SJSA1 (cell line): ENCODE measurements around the gene VPS13A. TPM values are rescaled to one million over a fixed set of nuclear protein-coding genes. Genes with fewer than 3 reads are reported as not detected.
A peak's percentile ranks its signal among the peaks of the same experiment; 100 is the strongest.

ENCODE experiments used
- DNase-seq, 2 experiments: peaks; one replicate each; pipeline ENCODE4 v3.0.0-alpha.2; 2015 to 2020; ENCODE audit warnings: low spot score in 2 of 2, low read depth in 1 of 2
- H3K27ac ChIP-seq: fragments of 250-450 bp; sonication (Bioruptor Pico); 2 replicates; pipeline ENCODE4 v1.5.1; 2020; ENCODE audit warnings: mild to moderate bottlenecking, moderate library complexity
- H3K27me3 ChIP-seq: fragments of 250-450 bp; sonication (Bioruptor Pico); replicated peaks from 2 replicates; pipeline ENCODE4 v1.5.1; 2020; ENCODE audit warnings: mild to moderate bottlenecking, moderate library complexity
- H3K36me3 ChIP-seq: fragments of 250-450 bp; sonication (Bioruptor Pico); 2 replicates; pipeline ENCODE4 v1.5.1; 2020; ENCODE audit warnings: mild to moderate bottlenecking
- H3K4me1 ChIP-seq: fragments of 250-450 bp; sonication (Bioruptor Pico); replicated peaks from 2 replicates; pipeline ENCODE4 v1.6.1; 2021; ENCODE audit warnings: mild to moderate bottlenecking
- H3K4me3 ChIP-seq: fragments of 250-450 bp; sonication (Bioruptor Pico); 2 replicates; pipeline ENCODE4 v1.5.1; 2020; ENCODE audit warnings: mild to moderate bottlenecking
- H3K9me3 ChIP-seq: fragments of 250-450 bp; sonication (Bioruptor Pico); replicated peaks from 2 replicates; pipeline ENCODE4 v1.5.1; 2020; ENCODE audit warnings: mild to moderate bottlenecking
- total RNA-seq: library from RNA; depleted of rRNA; stranded (reverse); fragments of >200 nt; shearing (Covaris generic); gene quantifications from 2 replicates; pipeline ENCODE4 v1.2.3, GENCODE V29; 2014; rRNA removed

VPS13A gene
- 5.3 and 9.9 TPM in 2 replicates for total RNA-seq

DNA sequence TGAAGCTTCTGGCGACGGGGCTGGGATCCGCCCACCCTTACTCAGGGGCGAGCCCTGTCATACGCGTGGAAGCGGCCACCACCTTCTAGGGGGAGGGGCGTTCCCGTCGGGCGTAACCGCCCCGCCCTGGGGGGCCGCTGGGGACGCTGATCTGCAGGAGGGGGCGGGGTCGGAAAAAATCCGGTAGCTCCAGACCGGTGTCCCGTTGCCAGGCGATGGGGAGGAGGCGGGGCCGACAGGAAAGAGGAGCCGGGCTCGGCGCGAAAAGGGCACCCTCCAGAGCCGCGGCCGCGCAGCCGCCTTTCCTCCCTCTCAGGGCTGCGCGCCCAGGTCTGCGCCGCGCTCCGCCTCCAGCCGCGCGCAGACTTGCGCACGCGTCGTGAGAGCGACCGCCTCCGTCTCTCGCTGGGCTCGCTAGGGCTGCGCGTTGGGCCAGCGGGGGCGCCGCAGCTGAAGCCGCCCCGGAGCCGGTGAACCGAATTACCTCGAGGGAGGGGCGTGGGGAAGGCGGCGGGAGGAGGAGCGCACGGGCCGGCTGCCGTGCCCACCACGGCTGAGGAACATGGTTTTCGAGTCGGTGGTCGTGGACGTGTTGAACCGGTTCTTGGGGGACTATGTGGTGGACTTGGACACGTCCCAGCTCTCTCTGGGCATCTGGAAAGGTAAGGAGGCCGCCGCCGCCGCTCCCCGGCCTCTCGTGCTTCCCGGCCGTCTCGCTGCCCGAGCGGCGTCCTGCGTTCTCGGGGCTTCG lies at the start of gene VPS13A:
TSS of gene VPS13A (plus strand) at position 392 of the 751 bp plus-strand sequence. CDS start at position 563, 171 bp downstream.
- Histone ChIP-seq H3K27me3 (peaks cover 4% of the 10 kb centered on the region; the same call in 1 of the 2 replicates), H3K9me3 (no peaks in the 10 kb centered on the region), H3K36me3 (no peaks in the 10 kb centered on the region; the same call in 1 of the 2 replicates), H3K4me3 (peak within 1 kb of the TSS; percentile 73), H3K27ac (no peak within 1 kb of the TSS; the same call in 1 of the 2 replicates), H3K4me1 (peaks cover 8% of the 10 kb centered on the region; the same call in 1 of the 2 replicates)
- peak; percentile 92 to 94 for DNase-seq

DNA sequence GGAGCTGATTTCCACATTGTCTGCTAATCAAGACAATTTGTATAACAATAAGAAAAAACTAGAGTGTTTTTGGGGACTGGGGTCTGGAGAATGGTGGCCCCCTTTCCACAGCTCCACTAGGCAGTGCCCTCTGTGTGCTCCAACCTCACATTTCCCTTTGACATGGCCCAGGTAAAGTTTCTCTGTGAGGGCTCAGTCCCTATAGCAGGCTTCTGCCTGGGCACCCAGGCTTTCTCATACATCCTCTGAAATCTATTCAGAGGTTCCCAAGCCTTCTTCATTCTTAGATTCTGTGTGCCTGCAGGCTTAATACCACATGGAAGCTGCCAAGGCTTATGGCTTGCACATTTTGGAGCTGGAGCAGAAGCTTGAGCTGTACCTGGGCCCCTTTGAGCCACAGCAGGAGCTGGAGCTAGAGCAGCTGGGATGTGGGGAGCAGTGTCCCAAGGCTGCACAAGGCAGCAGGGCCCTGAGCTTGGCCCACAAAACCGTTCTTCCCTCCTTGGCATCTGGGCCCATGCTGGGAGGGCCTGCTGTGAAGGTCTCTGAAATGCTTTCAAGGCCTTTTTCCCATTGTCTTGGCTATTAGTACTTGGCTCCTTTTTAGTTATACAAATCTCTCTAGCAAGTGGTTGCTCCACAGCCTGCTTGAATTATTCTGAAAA lies 49.1 kb upstream of the VPS13A start:
- H3K36me3 ChIP-seq, result no peaks in the 10 kb centered on the region
- no peak for DNase-seq
- H3K27me3 ChIP-seq, result no peaks in the 10 kb centered on the region; the same call in 1 of the 2 replicates
- H3K9me3 ChIP-seq, result no peaks in the 10 kb centered on the region
- H3K4me3 ChIP-seq, result no peak overlapping the region
- no peak overlapping the region for H3K27ac ChIP-seq
- no peaks in the 10 kb centered on the region for H3K4me1 ChIP-seq

DNA sequence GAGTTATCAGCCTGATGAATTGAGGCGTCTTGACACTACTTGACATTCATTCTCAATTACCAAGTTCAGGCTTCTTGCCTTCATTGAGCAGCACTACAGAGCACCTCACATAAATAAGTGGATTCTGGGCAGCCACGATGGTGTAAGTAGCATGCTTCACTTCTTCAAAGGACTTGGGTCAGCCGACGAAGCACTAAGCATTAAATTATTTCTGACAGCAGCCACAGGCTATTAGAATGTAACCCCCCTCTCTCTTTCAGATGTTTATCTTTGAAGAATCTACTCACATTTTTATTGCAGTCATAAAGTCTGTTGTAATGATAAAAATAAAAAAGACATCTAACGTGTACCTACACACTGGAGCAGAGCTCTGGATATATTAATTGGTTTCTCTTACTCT lies 45.9 kb upstream of the VPS13A start:
- no peaks in the 10 kb centered on the region for H3K9me3 ChIP-seq
- no peak for DNase-seq
- H3K27me3 ChIP-seq, result no peaks in the 10 kb centered on the region
- H3K27ac ChIP-seq, result no peak overlapping the region
- H3K4me1 ChIP-seq, result no peaks in the 10 kb centered on the region
- no peak overlapping the region for H3K4me3 ChIP-seq
- no peaks in the 10 kb centered on the region for H3K36me3 ChIP-seq

DNA sequence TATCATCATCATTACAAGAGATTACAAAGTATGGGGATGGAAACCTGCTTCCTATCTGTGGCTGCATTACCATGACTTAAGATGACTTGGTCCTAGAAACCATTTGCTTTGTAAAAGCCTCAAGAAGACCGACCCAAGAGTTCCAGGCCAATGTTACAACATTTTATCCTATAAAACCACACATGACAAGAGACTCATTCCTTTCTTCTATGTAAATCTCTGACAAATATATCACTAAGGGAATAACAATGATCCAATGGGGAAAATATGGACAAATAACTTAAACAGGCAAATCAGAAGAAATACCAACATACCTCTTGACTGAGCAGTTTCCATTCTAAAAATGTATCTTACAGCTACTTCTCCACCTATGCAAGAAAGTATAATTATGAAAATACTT lies 44.3 kb upstream of the VPS13A start:
- no peaks in the 10 kb centered on the region for H3K36me3 ChIP-seq
- no peaks in the 10 kb centered on the region for H3K9me3 ChIP-seq
- no peak overlapping the region for H3K27ac ChIP-seq
- H3K4me1 ChIP-seq, result no peaks in the 10 kb centered on the region
- no peak for DNase-seq
- H3K27me3 ChIP-seq, result no peaks in the 10 kb centered on the region
- no peak overlapping the region for H3K4me3 ChIP-seq

DNA sequence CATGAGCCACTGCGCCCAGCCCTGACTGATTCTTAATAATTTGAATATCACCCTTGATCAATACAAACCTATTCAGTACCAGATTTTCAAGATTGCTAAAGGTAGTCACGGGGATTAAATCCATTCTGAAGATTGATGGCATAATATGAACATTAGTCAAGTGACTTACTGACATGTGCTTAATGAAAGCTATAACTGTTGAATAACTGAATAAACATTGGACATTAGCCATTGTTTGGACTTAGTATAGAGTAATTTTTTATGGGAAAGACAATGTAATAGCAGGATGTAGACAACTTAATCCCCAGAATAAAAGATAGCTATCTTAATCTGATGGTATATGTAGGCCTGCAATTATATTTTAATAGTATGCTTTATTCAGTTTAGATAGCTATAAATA lies 35.0 kb upstream of the VPS13A start:
- Histone ChIP-seq H3K36me3 (no peaks in the 10 kb centered on the region), H3K27ac (no peak overlapping the region), H3K4me1 (no peaks in the 10 kb centered on the region), H3K4me3 (no peak overlapping the region), H3K27me3 (no peaks in the 10 kb centered on the region), H3K9me3 (no peaks in the 10 kb centered on the region)
- no peak for DNase-seq

DNA sequence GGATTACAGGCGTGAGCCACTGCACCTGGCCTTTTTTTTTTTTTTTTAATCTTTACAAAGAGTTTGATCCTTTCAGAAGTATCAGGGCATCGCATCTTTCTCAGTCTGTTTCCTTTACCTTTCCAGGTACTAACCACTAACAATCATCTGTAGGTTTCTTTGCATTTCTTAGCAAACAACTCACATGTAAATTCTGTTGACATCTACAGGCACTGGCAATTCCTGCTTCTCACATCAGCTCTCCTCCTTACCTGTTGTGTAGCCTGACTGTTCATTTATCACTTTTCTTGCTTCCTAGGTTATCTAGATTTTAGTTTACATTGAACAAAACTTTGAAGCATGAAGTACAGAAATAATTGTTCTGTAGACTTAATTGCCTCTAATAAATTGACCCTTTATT lies 27.5 kb upstream of the VPS13A start:
- H3K4me1 ChIP-seq, result no peaks in the 10 kb centered on the region
- no peak for DNase-seq
- no peaks in the 10 kb centered on the region for H3K27me3 ChIP-seq
- no peaks in the 10 kb centered on the region for H3K36me3 ChIP-seq
- no peak overlapping the region for H3K27ac ChIP-seq
- no peak overlapping the region for H3K4me3 ChIP-seq
- H3K9me3 ChIP-seq, result no peaks in the 10 kb centered on the region

DNA sequence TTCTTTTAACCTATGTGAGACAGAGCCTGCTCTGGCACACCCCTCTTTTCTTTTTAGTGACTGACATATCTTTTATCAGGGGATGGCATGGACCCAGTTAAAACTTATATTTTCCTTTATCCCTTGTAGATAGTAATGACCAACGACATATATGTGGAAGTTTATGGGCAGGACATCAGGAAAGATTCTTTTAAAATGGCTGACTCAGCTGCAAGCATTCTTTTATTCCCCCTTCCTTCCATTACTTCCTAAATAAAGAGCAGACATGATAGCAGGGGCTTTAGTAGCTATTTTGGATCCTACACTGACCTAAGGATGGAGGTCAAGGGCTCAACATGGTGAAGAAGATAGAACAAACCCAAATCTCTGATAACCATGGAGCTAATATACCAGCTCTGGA lies 25.0 kb upstream of the VPS13A start:
- no peak for DNase-seq

DNA sequence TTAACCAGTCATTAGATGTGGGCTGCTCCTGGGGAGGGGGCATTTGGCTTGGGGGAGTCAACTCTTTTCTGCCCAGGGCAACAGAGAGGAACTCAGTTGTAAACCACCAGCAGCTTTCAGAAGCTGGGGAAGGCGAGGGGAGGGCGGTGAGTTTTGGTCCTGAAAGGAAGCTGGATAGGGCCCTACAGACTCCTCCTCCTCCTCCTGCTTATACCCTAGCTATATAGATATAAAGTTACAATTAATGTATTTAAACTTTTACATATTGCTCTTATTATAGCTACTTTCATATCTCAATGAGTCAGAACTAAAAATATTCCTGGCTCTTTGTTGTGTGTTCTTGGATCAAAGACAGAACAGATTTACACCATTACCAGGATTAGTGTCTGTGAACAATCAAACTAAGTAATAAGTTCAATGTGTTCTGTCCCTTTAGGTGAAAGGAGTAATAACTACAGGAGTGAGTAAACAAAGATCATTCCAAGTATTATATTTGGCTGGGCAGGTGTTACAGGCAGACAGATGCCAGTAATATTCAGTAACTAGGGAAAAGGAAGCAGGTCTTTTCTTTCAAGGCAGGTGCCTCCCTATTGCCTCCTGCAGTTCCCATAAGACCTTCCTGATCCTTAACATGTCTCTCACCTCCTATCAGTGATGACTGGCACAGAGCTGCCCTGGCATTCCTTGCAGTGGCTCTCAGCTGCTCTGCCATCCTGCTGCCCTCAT lies 20.5 kb upstream of the VPS13A start:
- H3K27me3 ChIP-seq, result no peaks in the 10 kb centered on the region
- H3K4me3 ChIP-seq, result no peak overlapping the region
- H3K36me3 ChIP-seq, result no peaks in the 10 kb centered on the region
- H3K9me3 ChIP-seq, result no peaks in the 10 kb centered on the region
- no peak overlapping the region for H3K27ac ChIP-seq
- no peak for DNase-seq
- H3K4me1 ChIP-seq, result no peaks in the 10 kb centered on the region

More for the DNA sequence above, 25.0 kb upstream of the VPS13A start:
- no peak overlapping the region for H3K4me3 ChIP-seq
- no peaks in the 10 kb centered on the region for H3K4me1 ChIP-seq
- H3K27ac ChIP-seq, result no peak overlapping the region
- no peaks in the 10 kb centered on the region for H3K9me3 ChIP-seq
- no peaks in the 10 kb centered on the region for H3K36me3 ChIP-seq
- no peaks in the 10 kb centered on the region for H3K27me3 ChIP-seq

DNA sequence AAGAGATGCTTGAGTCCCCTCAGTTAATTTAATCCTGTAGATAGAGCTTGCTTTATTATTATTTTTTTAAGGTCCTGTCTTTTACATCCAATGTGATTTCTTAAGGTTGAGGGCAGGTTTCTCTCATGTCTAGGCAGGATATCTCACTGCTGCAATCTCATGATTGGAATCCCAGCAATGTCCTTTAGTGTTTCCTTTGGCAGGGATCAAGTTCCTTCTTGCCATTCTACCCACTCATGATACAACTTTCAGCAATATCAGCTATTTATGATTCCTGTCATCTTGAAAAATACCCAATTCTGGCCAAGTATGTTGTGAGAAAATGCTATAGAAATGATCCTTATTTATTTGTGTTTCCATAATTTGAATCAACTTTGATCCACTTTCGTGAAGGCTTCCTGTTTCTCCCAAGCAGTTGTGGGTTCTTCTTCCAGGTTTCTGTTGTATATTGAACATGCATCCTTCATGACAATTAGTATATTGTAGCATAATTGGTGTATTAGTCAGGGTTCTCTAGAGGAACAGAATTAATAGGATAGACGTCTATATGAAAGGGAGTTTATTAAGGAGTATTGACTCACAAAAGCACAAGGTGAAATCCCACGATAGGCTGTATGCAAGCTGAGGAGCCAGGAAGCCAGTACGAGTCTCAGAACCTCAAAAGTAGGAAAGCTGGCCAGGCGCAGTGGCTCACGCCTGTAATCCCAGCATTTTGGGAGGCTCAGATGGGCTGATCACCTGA lies 18.4 kb upstream of the VPS13A start:
- Histone ChIP-seq H3K4me3 (no peak overlapping the region), H3K9me3 (no peaks in the 10 kb centered on the region)
- no peak for DNase-seq

DNA sequence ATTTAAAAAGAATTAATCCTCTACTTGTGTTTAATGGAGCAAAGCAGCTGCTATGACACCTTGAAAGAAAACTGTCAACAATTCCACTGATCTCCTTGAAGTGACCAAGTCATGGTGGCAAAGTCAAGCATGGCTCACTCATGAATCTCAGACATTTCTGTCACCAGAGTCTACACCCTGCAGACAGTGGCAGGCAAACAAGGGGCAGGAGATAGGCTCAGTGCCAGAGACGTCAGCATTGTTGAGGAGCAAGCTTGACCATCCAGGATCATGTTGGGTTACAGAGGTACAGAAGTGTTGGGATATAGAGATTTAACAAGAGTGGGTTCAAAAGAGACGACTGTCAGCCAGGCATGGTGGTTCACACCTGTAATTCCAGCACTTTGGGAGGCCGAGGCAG lies 16.1 kb upstream of the VPS13A start:
- Histone ChIP-seq H3K27me3 (no peaks in the 10 kb centered on the region), H3K36me3 (no peaks in the 10 kb centered on the region), H3K9me3 (no peaks in the 10 kb centered on the region), H3K27ac (no peak overlapping the region), H3K4me3 (no peak overlapping the region), H3K4me1 (no peaks in the 10 kb centered on the region)
- no peak for DNase-seq

More for the DNA sequence above, 18.4 kb upstream of the VPS13A start:
- no peaks in the 10 kb centered on the region for H3K4me1 ChIP-seq
- no peak overlapping the region for H3K27ac ChIP-seq
- H3K27me3 ChIP-seq, result no peaks in the 10 kb centered on the region
- H3K36me3 ChIP-seq, result no peaks in the 10 kb centered on the region

DNA sequence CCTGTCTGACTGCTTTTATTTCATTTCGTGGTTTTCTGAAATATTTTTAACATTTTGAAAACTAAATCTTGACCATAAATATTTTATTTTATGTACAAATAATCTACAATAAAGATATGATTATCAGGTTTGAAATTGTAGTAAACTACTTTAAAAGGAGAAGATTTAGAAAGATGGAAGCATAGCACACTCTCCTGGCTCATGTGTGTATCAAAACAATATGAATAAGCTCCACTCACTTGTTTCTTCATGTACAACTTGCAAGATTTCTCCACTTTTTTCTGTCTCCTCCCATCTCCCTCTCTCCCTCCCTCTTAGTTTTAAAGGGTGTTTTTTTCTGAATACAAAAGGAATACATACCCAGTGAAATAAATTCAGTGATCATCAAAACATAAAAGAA lies 15.4 kb upstream of the VPS13A start:
- no peak overlapping the region for H3K27ac ChIP-seq
- no peaks in the 10 kb centered on the region for H3K9me3 ChIP-seq
- H3K36me3 ChIP-seq, result no peaks in the 10 kb centered on the region
- no peaks in the 10 kb centered on the region for H3K4me1 ChIP-seq
- no peak overlapping the region for H3K4me3 ChIP-seq
- no peak for DNase-seq
- H3K27me3 ChIP-seq, result no peaks in the 10 kb centered on the region

DNA sequence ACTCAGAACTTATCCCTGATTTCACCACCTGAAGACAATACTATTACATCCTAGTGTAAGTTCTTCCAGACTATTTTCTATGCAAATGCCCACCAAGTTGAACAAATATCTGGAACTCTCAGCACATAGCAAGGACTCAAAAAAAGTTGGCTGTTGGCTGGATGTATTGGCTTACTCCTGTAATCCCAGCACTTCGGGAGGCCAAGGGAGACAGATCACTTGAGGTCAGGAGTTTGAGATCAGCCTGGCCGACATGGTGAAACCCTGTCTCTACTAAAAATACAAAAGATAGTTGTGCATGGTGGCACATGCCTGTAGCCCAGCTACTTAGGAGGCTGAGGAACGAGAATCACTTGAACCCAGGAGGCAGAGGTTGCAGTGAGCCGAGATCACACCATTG lies 15.0 kb upstream of the VPS13A start:
- no peak for DNase-seq
- no peaks in the 10 kb centered on the region for H3K9me3 ChIP-seq
- H3K27me3 ChIP-seq, result no peaks in the 10 kb centered on the region
- no peak overlapping the region for H3K4me3 ChIP-seq
- H3K4me1 ChIP-seq, result no peaks in the 10 kb centered on the region
- H3K36me3 ChIP-seq, result no peaks in the 10 kb centered on the region
- H3K27ac ChIP-seq, result no peak overlapping the region

DNA sequence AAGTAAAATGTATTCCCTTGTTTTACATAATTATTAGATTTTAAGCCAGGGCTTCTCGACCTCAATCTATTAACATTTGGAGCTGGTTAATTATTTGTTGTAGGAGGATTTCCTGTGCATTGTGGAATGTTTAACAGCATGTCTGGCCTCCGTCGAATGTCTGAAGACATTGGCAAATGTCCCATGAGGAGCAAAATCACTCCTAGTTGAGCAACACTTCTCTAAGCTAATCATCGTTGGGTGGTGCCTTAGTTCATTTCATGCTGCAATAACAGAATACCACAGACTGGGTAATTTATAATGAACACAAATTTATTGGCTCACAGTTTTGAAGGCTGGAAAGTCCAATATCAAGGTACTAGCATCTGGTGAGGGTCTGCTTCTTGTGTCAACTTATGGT lies 13.4 kb upstream of the VPS13A start:
- Histone ChIP-seq H3K9me3 (no peaks in the 10 kb centered on the region), H3K4me1 (no peaks in the 10 kb centered on the region), H3K36me3 (no peaks in the 10 kb centered on the region), H3K4me3 (no peak overlapping the region), H3K27me3 (no peaks in the 10 kb centered on the region), H3K27ac (no peak overlapping the region)
- DNase-seq, result no peak
